SW 1271 (cell line): Measurements from ENCODE around the gene MRPS23.
"Not testable (repeated sequence)": the region's sequence is repeated elsewhere in the genome, so short reads cannot be mapped to it uniquely, and the experiment has no call there.

Experiments
- DNase-seq, 2 experiments: peaks; one replicate each; lab custom pipeline; 2025; lab: John Stamatoyannopoulos, UW

The MRPS23 gene

GRCh38 chr17:57862694-57863667, 13.1 kb upstream of the MRPS23 start:
- no peak for DNase-seq

GRCh38 chr17:57861790-57862693, 12.2 kb upstream of the MRPS23 start:
- DNase-seq: no peak

DNA sequence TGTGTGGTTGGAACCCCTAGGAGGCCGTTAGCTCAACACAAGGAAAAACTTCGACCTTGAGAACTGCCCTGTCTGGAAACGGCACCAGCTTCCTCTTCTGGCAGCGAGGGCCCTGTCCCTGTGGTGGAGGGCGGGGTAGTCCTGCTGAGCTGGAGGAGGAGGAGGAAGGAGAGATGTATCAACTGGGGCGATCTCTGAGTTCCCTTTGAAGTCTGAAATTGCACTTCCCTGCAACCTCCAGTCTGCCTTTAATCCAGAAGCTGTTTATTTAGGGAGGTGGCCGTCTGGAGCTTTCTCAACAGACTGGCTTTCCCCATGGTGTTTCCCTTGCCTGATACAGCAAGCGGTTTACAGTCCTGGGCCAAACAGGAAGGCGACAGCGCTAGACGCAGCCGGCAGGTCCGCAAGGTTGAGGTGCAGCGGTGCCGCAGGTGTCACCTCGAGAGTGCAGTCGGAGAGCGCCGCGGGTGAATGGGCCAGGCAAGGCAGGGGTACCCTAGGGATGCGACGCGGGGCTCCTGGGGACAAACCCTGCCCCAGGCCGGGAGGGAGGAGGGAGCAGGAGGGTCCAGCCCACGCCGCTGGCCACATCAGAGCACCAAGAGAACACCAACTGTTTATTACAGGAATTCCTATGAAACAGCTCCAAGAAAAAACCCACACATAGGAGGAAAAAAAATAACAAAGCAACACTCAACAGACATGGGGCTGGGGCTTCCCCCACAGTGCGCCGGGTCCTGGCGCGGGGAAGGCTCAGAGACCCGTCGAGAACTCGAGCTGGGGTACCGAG, 11.4 kb upstream of the MRPS23 start:
- DNase-seq: no peak

DNA sequence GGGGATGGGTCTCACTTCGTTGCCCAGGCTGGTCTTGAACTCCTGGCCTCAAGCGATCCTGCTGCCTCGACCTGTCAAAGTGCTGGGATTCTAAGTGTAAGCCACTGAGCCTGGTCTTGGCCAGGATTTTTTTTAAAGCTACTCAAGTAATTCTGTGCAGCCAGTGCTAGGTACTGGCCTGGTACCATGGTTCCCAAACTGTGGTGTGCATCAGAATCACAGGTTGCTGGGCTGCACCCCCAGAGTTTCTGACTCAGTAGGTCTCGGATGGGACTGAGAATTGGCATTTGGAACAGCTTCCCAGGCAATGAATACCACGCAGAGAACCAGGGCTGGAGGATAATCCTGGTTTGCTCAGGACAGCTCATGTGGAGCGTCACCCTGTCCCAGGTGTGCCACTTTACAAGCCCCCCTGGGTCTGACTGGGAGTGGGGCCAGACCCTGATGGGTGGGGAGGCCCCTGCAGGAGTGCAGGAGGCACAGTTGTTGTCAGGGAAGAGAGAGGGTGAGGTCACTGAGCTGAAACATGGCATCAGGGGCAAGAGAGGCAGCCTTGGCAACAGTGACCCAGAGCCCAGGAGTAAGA, 10.7 kb upstream of the MRPS23 start:
- no peak for DNase-seq

DNA sequence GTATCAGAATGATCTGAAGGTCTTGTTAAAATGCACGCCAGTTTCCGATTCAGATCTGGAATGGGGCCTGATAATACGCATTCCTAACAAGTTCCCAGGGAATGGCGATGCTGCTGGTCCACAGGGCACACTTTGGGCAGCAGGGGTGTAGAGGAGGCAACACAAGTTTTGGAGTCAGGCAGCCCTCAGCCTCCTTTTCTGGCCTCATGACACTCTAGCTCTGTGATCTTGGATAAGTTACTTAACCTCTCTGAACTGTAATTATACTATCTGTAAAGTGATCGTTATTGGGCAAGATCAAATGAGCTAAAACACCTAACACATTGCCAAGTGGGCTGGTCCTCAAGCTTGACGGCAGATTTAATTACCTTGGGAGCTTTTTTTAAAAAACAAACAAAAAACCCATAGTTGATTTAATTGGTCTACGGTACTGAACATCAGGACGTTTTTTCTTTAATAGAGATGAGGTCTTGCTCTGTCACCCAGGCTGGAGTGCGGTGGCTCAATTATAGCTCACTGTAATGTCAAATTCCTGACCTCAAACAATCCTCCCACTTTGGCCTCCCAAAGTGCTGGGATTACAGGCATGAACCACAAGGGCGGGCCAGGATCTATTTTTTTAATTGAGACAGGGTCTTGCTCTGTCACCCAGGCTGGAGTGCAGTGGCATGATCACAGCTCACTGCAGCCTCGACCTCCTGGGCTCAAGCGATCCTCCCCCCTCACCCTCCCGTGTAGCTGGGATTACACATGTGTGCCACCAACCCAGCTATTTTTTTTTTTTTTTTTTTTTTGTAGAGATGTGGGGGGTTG, 10.0 kb upstream of the MRPS23 start:
- no peak for DNase-seq

- no peak for DNase-seq
These were observed 9.0 kb upstream of the MRPS23 start for GRCh38 chr17:57858838-57859237.

DNA sequence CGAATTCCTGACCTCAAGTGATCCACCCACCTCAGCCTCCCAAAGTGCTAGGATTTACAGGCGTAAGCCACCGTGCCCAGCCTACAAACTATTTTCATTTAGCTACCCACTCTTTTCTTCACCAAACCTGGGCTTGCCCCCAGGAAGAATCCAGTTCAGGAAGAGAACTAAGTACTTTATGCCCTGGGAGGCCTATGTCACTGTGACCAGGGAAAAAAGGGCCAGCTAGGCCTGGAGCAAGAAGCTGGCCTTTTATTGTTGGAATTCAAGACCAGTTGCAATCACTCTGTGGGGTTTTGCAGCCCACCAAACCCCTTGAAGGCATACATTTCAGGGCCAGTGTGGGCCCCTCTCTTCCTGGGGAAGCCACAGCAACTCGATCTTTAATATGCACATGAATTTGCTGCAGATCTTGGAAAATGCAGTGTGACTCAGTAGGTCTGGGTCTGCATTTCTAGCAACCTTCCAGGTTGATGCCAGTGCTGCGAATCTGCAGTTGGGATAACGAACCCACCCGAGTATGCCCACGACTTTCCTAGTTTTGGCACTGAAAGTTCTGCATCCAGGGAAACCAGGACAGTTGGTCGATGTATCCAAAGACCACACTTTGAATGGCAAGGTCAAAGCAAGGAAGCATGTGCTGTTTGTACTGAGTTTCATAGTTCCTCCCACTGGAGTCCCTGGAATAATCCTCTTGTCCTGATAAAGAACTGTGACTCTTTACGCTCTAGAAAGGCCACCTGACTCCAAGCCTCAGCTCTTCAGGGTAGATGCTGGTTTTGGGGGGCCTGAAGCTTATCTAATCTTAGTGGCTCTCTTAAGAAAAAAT, 7.2 kb upstream of the MRPS23 start:
- no peak for DNase-seq

DNA sequence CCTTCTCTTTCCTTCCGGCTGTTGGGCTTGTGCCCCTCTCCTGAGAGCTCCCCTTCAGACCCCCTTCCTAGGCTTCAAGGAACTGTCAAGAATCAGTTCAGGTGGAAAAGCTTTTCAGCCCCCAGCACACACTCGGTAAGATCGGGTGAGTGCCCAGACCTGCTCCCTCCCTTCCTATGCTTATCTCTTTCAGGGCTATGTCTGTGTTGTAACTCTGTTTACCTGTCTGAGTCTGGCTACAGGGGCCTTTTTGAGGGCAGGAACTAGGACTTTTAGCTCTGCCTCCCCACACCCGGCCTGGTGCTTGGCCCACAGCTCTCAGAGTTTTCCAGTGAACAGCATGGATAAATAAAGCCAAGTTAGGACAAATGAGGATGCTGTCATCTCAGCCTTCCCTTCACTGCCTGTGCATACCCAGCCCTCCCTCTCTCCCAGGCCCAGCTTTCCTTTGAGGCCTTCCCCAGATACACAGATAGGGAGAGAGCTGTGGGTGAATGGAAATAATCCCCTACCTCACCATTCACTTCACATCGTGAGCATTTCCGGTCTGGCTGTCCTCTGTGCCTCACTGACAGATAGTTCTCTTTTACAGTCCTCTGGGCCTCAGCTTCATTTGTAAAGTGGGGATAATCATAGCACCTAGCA, 5.7 kb upstream of the MRPS23 start:
- no peak for DNase-seq

DNA sequence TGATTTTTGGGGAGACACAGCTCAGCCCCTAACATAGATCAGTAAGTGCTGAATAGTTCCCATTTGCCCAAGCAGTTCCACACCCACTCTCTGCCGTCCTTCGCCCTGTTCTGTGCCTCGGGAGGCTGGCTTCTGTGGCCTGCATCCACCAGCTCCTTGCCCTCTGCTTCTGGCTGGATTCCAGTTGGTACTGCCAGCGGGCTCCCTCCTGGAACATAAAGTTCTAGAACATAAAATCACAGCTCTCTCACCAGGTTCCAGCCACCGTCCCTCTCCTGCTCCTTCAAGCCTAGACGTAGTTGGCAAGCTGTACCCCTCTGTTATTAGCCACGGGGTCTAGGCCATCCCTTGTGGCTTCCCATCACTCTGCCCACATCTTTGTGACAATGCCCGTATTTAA, 3.9 kb upstream of the MRPS23 start:
- no peak for DNase-seq

- DNase-seq: no peak
These were observed 3.1 kb upstream of the MRPS23 start for GRCh38 chr17:57852955-57853328.

DNA sequence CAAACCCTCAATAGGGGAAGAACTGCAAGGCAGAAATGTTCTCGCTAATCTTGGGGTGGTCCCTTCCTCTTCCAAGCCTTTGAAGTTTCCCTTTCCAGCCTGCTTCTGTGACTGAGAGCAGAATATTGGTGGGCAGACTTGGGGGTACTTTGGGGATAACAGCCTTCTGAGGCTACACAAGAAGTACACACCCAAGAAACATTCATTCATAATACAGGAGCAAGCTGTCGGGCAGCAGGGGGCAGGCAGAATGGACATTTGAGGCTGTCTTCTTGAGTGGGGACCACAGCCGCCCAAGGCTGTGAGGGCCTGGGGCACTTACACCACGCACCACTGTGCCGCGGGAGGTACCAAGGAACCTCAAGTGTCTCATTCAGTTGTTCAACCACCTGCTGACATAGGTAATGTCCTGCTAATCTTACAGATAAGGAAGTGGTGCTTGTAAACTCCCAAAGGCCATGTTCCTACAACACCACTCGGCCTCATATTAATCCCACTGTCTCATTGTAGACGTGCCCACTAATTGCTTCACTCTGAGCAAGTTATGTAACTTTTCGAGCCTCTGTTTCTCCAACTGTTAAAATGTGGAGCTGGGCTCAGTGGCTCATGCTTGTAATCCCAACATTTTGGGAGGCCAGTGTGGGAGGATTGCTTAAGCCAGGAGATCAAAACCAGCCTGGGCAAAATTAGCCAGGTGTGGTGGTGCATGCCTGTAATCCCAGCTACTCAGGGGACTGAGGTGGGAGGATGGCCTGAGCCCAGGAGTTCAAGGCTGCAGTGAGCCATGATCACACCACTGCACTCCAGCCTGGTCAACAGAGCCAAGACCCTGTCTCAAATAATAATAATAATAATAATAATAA, 2.5 kb upstream of the MRPS23 start:
- DNase-seq: no peak

DNA sequence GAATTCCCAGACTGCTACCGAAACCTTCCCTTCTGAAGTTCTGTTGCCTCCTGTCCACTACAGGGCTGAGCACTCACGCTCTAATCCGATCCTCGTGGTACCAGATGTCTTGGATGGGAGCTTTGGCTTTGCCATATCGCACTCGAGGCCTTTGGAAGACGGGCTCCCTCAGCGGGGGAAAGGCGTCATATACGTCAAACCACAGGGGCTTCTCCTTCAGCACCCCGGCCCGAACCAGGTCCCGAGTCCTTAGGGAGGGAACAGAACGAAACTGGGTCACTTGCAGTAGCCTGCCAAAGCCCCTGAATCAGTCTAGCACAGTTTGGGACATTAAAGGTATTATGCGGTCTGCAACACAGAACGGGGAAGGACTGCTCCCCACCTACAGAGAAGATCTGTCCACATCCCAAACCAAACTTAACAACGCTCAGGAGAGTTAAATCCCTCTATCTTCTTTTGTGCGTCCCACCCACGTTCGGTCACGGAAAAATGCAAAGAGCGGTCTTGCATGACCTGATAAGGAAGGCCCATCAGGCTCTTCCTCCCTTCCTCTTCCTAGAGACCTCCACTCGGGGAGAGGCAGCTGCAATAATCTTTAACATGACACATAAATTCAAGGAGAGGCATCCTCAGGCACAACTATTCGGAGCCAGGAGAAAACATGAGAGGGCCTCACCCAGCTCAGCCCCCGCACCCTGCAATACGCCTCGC, 526 bp downstream of the MRPS23 start:
- DNase-seq: no peak

DNA sequence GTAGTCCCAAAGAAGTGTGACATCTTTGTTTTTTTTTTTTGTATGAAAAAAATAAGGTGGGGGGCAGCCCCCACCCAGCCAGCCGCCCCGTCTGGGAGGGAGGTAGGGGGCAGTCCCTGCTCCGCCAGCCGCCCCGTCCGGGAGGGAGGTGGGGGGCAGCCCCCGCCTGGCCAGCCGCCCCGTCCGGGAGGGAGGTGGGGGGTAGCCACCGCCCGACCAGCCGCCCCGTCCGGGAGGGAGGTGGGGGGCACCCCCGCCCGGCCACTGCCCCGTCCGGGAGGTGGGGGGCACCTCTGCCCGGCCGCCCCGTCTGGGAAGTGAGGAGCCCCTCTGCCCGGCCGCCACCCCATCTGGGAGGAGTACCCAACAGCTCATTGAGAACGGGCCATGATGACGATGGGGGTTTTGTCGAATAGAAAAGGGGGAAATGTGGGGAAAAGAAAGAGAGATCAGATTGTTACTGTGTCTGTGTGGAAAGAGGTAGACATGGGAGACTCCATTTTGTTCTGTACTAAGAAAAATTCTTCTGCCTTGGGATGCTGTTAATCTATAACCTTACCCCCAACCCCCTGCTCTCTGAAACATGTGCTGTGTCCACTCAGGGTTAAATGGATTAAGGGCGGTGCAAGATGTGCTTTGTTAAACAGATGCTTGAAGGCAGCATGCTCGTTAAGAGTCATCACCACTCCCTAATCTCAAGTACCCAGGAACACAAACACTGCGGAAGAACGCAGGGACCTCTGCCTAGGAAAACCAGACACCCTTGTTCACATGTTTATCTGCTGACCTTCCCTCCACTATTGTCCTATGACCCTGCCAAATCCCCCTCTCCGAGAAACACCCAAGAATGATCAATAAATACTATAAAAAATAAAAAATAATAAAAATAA, 3.5 kb downstream of the MRPS23 start:
- not testable (repeated sequence) for DNase-seq

GRCh38 chr17:57842280-57842679, 7.6 kb downstream of the MRPS23 start:
- DNase-seq: no peak

GRCh38 chr17:57839571-57839923, 10.3 kb downstream of the MRPS23 start:
- DNase-seq: no peak

GRCh38 chr17:57838857-57839570, 10.8 kb downstream of the MRPS23 start:
- no peak for DNase-seq
